Kidney glomerular epithelial cell (primary cell): ENCODE measurements around the gene EPHB6.

ENCODE experiments used
- DNase-seq: peaks from one replicate; lab custom pipeline; 2025; lab: John Stamatoyannopoulos, UW

The EPHB6 gene

GRCh38 chr7:142880876-142881505 is 26.1 kb downstream of the EPHB6 start:
- peak; percentile 27 for DNase-seq

- DNase-seq: no peak
Observed at GRCh38 chr7:142881586-142882337, 26.9 kb downstream of the EPHB6 start.

DNA sequence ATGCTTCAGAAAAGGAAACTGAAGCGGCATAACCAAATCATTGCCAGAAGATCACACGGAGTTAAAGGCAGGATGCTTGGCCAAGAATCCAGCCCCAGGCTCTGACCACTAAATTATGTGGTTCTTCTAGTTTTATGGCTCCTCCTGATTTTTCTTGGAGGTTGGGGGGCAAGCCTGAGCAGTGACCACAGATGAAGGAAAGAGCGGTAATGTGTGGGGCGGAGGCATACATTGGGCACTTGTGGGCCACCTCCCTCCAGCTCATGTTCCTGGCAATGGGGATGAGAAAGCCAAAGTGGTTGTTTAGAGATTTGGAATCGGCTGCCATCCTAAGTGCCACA is 27.4 kb downstream of the EPHB6 start:
- DNase-seq: no peak

- DNase-seq: no peak
Observed at GRCh38 chr7:142883145-142883544, 28.3 kb downstream of the EPHB6 start.

DNA sequence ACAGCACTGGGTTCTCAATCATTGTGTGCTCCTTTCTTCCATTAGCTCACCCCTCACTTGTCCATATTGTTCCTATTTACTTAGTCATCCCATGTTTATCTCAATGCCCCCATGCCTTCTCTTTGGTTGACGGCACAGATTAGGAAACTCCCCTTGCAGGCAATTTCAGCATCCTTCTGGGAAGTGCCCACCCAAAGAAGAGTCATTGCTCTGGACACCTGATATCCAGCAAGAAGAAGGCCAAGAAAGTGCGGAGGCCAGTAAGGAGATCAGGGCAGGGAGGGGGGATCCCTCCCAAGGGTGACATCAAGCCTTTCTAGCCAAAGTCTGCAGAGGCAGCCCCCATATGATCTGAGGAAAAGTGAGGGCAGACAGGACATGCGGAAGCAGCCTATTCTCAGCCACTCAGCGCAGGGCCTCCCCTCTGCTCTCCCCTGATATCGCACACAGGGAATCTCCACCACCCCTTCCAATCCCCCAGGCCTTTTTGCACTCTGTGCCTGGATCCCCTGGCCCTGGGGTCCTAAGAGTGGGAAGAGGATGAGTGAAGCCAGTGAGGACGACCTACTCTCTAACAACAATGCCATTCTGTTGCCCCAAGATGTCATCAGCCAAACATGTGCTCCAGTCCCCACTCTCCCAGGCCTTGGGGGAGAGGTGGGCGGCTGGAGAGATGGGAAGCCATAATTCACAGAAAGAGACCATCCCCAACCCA is 28.9 kb downstream of the EPHB6 start:
- no peak for DNase-seq

- DNase-seq: no peak
Observed at GRCh38 chr7:142884286-142884640, 29.4 kb downstream of the EPHB6 start.

GRCh38 chr7:142885311-142886230 is 30.7 kb downstream of the EPHB6 start, which contains the start of gene TRPV6:
TSS of gene TRPV6 (minus strand) at chr7:142885745.
- no peak for DNase-seq

DNA sequence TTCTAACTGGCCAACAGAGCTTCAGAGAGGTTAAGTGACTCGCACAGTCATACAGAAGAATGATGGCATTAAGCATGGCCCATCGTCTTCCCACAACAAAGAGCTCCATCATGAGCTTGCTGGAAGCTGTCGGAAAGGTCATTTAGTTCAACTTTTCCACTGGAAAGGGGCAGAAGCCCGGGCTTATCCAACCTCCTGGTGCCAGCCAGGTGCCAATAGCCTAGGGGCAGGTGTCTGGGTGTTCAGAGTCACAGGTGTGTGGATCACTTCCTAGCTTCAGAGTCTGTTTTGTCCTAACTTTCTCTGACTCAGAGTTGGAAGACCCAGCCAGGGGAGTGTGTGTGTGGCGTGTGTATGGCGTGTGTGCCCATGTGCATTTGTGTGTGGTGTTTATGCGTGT is 32.0 kb downstream of the EPHB6 start:
- DNase-seq: no peak

- DNase-seq: no peak
Observed at GRCh38 chr7:142887282-142888015, 32.6 kb downstream of the EPHB6 start.

DNA sequence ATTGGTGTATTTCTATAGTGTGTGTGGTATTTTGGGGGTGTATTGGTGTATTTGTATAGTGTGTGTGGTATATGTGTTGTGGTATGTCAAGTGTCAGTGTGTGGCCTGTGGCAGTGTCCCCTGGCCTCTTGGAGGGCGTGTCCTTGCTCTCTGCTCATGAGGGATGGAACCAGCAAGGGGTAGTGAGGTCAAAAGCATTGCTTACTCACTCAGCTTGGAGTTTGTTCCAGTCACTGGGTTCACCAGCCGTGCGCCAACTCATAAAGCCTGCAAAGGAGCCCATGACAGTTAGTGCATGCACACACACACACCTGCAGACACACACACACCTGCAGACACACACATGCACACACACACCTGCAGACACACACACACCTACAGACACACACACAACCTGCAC is 34.9 kb downstream of the EPHB6 start:
- DNase-seq: no peak

GRCh38 chr7:142890874-142891485 is 36.1 kb downstream of the EPHB6 start:
- no peak for DNase-seq

DNA sequence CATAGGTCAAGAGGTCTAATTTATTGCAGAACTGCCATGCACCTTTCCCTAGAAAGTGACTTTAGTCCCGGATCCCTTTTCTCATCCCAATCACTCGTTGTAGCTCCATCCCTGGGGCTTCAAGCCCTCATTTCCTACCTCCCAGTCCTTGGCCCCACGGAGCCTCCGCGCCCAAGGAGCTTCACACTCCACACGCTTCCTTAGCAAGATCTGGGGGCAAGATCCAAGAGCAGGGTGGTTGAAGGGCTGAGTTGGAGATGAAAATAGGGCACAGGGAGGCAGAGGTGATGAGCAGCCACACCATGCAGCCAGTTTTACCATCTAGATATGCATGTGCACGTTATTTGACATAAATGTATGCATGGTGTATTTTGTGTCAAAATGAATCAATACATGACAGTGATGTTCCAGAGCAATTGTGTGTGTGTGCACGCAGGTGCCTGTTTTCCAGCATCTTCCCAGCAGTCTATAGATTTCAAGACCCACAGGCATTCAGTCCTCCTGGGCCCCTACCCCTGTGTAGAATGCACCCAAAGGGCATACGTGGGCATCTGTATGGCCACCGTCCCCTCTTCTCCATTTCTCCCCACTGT is 36.7 kb downstream of the EPHB6 start:
- no peak for DNase-seq

GRCh38 chr7:142892951-142893350 is 38.1 kb downstream of the EPHB6 start:
- DNase-seq: no peak

- DNase-seq: no peak
Observed at GRCh38 chr7:142894112-142894984, 39.5 kb downstream of the EPHB6 start.

DNA sequence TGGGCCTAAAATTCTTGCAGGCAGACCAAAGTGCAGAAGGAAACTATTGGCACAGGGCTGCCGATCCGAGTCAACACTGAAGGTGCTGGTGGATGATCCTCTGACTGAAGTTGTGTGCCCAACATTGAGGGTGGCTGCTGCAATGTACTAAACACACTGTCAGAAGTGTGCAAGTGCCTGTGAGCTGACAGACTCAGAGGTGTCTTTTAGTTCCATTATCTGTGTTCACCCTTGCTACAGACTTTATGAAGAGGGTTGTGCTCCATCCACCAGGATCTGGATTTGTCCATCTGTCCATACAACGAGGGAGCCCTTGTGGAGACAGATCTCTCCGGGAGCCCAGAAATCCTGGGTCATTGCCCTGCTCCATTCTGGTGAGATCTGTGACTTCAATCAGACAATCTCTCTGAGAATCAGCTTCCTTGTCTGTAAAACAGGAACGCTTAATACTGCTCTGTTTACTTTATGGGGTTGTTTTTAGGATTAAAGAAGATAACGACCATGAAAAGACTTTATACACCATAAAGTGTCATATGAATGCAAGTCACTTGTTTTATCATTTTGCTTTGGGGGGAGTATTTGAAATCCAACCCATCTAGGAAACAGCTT is 40.2 kb downstream of the EPHB6 start:
- no peak for DNase-seq

GRCh38 chr7:142896151-142896550 is 41.3 kb downstream of the EPHB6 start:
- DNase-seq: no peak

DNA sequence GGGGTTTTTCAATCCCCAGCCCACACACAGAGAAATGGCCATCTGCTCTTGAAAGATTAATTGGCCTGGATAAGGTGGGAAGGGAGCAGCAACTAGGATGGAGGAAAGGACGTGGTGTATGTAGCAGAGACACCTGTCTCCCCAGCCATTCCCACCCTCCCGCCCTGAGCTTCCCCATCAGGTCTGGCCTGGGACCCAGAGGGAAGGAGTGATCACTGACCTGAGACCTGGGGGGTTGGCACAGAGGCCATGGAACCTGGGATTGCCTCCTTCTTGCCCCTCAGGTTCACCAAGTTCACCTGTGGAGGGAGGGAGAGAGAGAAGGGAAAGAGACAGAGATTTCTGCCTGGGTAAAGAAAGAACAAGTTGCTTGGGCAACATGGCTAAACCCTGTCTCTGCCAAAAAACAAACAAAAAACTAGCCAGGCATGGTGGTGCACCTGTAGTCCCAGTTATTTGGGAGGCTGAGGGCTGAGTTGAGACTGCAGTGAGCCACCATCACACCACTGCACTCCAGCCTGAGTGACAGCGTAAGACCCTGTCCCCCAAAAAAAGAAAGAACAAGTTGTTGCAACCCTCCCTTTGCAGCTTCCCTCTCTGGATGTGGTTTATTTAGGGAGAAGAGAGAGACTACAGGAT is 42.0 kb downstream of the EPHB6 start:
- no peak for DNase-seq

DNA sequence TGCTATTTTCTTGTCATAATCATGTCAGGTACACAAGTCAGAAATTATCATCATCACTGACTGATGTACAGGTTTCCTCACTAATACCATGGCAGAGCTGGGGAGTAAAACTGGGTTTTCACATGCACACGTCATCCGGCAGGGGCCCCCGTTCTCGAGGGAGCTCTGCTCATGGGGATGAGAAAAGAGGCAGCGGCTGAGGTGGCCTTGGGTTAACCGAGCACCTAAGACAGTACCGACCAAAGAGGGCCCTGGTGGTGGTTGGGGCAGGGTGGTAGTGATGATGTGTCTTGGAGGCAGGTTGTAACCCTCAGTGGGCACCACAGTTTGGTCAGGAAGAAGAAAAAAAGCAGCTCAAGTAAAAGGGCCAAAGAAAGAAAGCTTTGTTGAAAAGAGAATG is 42.8 kb downstream of the EPHB6 start:
- no peak for DNase-seq
